ENCODE measurements around the gene CLGN.
"Not testable (repeated sequence)": the region's sequence is repeated elsewhere in the genome, so short reads cannot be mapped to it uniquely, and the experiment has no call there.

The CLGN gene

GRCh38 chr4:140423106-140423505 lies 4.3 kb downstream of the CLGN start:
- no peak for TF ChIP-seq CTCF (IDR thresholded peaks at IDR 0.05; ENCODE audit: low read depth, low read length, missing control alignments)
- DNase-seq (ENCODE audit: extremely low read depth, low read depth): no peak
- H3K4me3 ChIP-seq (replicated peaks; ENCODE audit: low read depth, low read length): no peak overlapping the region

- not testable (repeated sequence) for H3K4me3 ChIP-seq (replicated peaks; ENCODE audit: low read depth, low read length); DNase-seq (ENCODE audit: extremely low read depth, low read depth)
Observed at GRCh38 chr4:140413130-140413969, 14.1 kb downstream of the CLGN start.

- DNase-seq (ENCODE audit: extremely low read depth, low read depth): no peak
- no peak overlapping the region for H3K4me3 ChIP-seq (replicated peaks; ENCODE audit: low read depth, low read length)
- no peak for TF ChIP-seq CTCF (IDR thresholded peaks at IDR 0.05; ENCODE audit: low read depth, low read length, missing control alignments)
Observed at GRCh38 chr4:140408974-140409373, 18.5 kb downstream of the CLGN start.

- no peak overlapping the region for H3K4me3 ChIP-seq (replicated peaks; ENCODE audit: low read depth, low read length)
- no peak for TF ChIP-seq CTCF (IDR thresholded peaks at IDR 0.05; ENCODE audit: low read depth, low read length, missing control alignments)
- no peak for DNase-seq (ENCODE audit: extremely low read depth, low read depth)
Observed at GRCh38 chr4:140406292-140406691, 21.2 kb downstream of the CLGN start.

GRCh38 chr4:140400111-140400510 lies 27.3 kb downstream of the CLGN start:
- DNase-seq (ENCODE audit: extremely low read depth, low read depth): no peak
- no peak overlapping the region for H3K4me3 ChIP-seq (replicated peaks; ENCODE audit: low read depth, low read length)
- no peak for TF ChIP-seq CTCF (IDR thresholded peaks at IDR 0.05; ENCODE audit: low read depth, low read length, missing control alignments)

GRCh38 chr4:140395668-140396067 lies 31.8 kb downstream of the CLGN start:
- DNase-seq (ENCODE audit: extremely low read depth, low read depth): no peak
- TF ChIP-seq CTCF (IDR thresholded peaks at IDR 0.05; ENCODE audit: low read depth, low read length, missing control alignments): no peak
- H3K4me3 ChIP-seq (replicated peaks; ENCODE audit: low read depth, low read length): no peak overlapping the region

- no peak overlapping the region for H3K4me3 ChIP-seq (replicated peaks; ENCODE audit: low read depth, low read length)
- TF ChIP-seq CTCF (IDR thresholded peaks at IDR 0.05; ENCODE audit: low read depth, low read length, missing control alignments): no peak
- DNase-seq (ENCODE audit: extremely low read depth, low read depth): no peak
Observed at GRCh38 chr4:140388015-140388414, 39.4 kb downstream of the CLGN start.
